Transverse colon (tissue), 4 donors: ENCODE measurements around the gene NAALADL2. TPM values are rescaled to one million over a fixed set of nuclear protein-coding genes. Genes with fewer than 3 reads are reported as not detected.
"Not testable (repeated sequence)": the region's sequence is repeated elsewhere in the genome, so short reads cannot be mapped to it uniquely, and the experiment has no call there.

Experiments used
- DNase-seq: peaks from one replicate; pipeline ENCODE4 v3.0.0-alpha.2; 2019
- H3K27ac ChIP-seq, 4 donors: fragments of 200-600 bp; sonication (generic); 2 replicates each; pipeline ENCODE4 v1.5.1; 2016 to 2018; ENCODE audit warnings: inconsistent platforms in 4 of 4
- H3K27me3 ChIP-seq: fragments of 200-600 bp; sonication (generic); 2 replicates; pipeline ENCODE4 v1.5.1; 2017; ENCODE audit warnings: inconsistent platforms
- H3K36me3 ChIP-seq, 4 donors: fragments of 200-600 bp; sonication (generic); 2 replicates each; pipeline ENCODE4 v1.5.1; 2017 to 2019; ENCODE audit warnings: inconsistent platforms in 4 of 4
- H3K4me1 ChIP-seq, 4 donors: fragments of 200-600 bp; sonication (generic); 2 replicates each; pipeline ENCODE4 v1.5.1; 2017 to 2020; ENCODE audit warnings: inconsistent platforms in 4 of 4
- H3K4me3 ChIP-seq, 4 donors: fragments of 200-600 bp; sonication (generic); 1 replicate in 1 of 4; 2 replicates in 3 of 4; pipeline versions ENCODE4 v1.5.1 to v1.6.1; 2017 to 2019; ENCODE audit warnings: inconsistent platforms in 4 of 4
- H3K9me3 ChIP-seq, 2 donors: fragments of 200-600 bp; sonication (generic); 2 replicates each; pipeline ENCODE4 v1.5.1; 2017 to 2019; ENCODE audit warnings: inconsistent platforms in 2 of 2
- EP300 ChIP-seq: sonication (generic); formaldehyde crosslinking; IDR thresholded peaks from one replicate; pipeline ENCODE4 v1.6.1; 2017; ENCODE audit warnings: antibody characterized with exemption, low read depth
- POLR2A ChIP-seq: fragments of 450-650 bp; IDR thresholded peaks from one replicate; pipeline ENCODE4 v1.6.1; 2016; ENCODE audit warnings: antibody characterized with exemption, mild to moderate bottlenecking, moderate library complexity
- POLR2AphosphoS5 ChIP-seq, 3 donors: sonication (generic); formaldehyde crosslinking; IDR thresholded peaks; one replicate each; pipeline ENCODE4 v1.6.1; 2016; ENCODE audit warnings: antibody characterized with exemption in 3 of 3
- WGBS, 2 donors: methylation state at CpG; one replicate each; pipeline ENCODE4 v1.1.5; 2018; ENCODE audit warnings: low coverage in 1 of 2; 5-methylcytosine and 5-hydroxymethylcytosine counted together
- in situ Hi-C, 4 donors: fragments of 200-750 bp; cut with MboI; loops; one replicate each; pipeline versions ENCODE4 v1.15.0 to v1.15.1; 2017; ENCODE audit warnings: low sequenced_read_pairs in 3 of 4, low pct_ligation_motif_present in 1 of 4, low pct_unique_long_range_greater_than_20kb in 1 of 4
- intact Hi-C: fragments of 100-400 bp; cut with DNase I; formaldehyde crosslinking; loops from one replicate; pipeline ENCODE4 v1.15.1; 2023; ENCODE audit warnings: low total_unique reads
- total RNA-seq, 4 donors: library from RNA; depleted of rRNA; stranded (reverse); fragments of >200 nt; gene quantifications; one replicate each; pipeline ENCODE4 v1.1.0, GENCODE V29; 2016
- TF ChIP-seq, protein P1 (sequence below), 5 experiments: fragments of 200-600 bp in 3 of 5; fragments of 450-650 bp in 2 of 5; sonication (generic) in 3 of 5; IDR thresholded peaks; 1 replicate in 2 of 5; 2 replicates in 3 of 5; pipeline ENCODE4 v1.5.1; 2016 to 2017; ENCODE audit warnings: antibody characterized with exemption in 5 of 5, inconsistent platforms in 3 of 5, mild to moderate bottlenecking in 2 of 5, moderate library complexity in 1 of 5

Gene NAALADL2
- total RNA-seq, 4 donors from 2014 or later = 10.1 to 22.7 (median 15.1) TPM

DNA sequence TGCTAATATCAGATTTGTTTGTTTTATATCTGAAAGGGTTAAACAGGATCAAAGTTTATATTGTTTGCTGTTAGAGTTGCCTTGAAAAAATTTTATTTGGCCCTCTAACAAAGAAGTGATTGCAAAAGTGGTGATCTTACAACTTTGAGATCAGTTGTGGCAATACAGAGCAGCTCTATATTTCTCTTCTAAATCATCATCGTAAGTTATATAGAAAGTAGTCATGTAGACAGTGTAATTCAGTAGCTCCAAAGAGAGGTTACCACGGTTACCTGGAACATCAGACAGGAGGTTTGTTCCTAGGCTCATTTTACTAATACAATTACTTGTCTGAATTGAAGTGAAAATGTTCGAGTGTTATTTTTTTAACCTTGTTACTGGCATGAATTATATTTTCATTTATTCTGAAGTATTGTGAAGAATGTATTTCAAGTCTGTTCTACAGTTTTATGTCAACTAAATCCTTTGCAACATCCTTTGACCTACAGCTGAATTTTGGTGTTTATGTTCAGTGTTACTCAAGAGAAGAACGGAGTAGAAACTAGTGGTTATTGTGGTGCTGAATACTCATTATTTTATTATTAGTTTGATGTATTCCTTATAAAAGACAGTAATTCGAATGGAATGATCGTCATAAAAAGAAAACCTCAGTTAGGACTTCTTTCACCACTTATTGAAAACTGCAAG, 214.2 kb downstream of the NAALADL2 start:
- in situ Hi-C loops = no loop called here
- Histone ChIP-seq H3K4me1 (no peaks in the 10 kb centered on the region), H3K36me3 (no peaks in the 10 kb centered on the region), H3K4me3 (no peak overlapping the region), H3K9me3 (no peaks in the 10 kb centered on the region), H3K27me3 (no peaks in the 10 kb centered on the region), H3K27ac (no peak overlapping the region)
- TF ChIP-seq, protein P1, sequence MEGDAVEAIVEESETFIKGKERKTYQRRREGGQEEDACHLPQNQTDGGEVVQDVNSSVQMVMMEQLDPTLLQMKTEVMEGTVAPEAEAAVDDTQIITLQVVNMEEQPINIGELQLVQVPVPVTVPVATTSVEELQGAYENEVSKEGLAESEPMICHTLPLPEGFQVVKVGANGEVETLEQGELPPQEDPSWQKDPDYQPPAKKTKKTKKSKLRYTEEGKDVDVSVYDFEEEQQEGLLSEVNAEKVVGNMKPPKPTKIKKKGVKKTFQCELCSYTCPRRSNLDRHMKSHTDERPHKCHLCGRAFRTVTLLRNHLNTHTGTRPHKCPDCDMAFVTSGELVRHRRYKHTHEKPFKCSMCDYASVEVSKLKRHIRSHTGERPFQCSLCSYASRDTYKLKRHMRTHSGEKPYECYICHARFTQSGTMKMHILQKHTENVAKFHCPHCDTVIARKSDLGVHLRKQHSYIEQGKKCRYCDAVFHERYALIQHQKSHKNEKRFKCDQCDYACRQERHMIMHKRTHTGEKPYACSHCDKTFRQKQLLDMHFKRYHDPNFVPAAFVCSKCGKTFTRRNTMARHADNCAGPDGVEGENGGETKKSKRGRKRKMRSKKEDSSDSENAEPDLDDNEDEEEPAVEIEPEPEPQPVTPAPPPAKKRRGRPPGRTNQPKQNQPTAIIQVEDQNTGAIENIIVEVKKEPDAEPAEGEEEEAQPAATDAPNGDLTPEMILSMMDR (IDR thresholded peaks at IDR 0.05) = no peak
- TF ChIP-seq POLR2A (no peak), EP300 (no peak), POLR2AphosphoS5 (IDR thresholded peaks at IDR 0.05) (no peak)
- 70 to 75% methylated on average over 6 of the region's 6 CpGs for WGBS, 2 donors
- intact Hi-C loops = no loop called here
- DNase-seq = no peak

DNA sequence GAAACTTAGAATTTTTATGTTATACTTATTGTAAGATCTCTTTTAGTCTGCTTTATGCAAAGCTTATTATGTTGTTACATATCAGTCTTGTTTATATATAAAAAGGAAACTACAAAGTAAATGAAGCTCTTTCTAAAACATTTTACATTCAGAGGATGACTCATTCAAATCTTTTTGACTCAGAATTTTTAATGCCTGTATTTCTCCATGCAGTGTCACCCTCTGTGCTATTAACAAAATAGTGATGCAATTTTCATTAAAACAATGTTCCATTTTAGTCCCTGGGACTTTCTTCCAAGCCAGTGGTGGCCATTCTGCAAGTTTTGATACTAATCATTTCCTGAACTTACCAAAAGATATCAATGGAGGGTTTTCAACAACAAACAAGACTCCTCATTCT, 216.1 kb downstream of the NAALADL2 start:
- DNase-seq = no peak
- Histone ChIP-seq H3K27me3 (no peaks in the 10 kb centered on the region), H3K9me3 (no peaks in the 10 kb centered on the region), H3K36me3 (no peaks in the 10 kb centered on the region), H3K4me3 (no peak overlapping the region), H3K27ac (no peak overlapping the region), H3K4me1 (no peaks in the 10 kb centered on the region)
- in situ Hi-C loops (no loop called here), intact Hi-C loops (no loop called here)
- TF ChIP-seq POLR2A = no peak

DNA sequence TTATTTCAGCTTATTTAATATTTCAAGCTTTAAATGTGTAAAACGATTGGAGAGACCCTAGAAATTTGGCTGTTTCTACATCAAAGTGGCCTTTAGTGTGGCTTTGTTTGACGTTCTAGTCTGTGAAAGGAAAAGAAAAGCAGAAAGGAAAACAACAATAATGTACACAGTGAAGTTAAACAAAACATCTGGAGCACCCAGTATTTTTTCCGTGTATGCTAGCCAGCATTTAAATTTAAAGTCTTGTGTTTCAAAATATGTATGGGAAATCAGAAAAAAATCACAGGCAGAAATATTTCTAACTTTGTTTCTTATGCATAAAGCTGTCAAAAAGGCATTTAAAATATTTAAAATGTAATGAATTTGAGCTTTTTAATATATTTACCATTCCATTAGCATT, 218.1 kb downstream of the NAALADL2 start:
- no peak overlapping the region for H3K27ac ChIP-seq
- intact Hi-C loops = no loop called here
- no peaks in the 10 kb centered on the region for H3K36me3 ChIP-seq
- in situ Hi-C loops = no loop called here
- H3K27me3 ChIP-seq = no peaks in the 10 kb centered on the region
- H3K4me3 ChIP-seq = no peak overlapping the region
- no peak for DNase-seq
- no peak for TF ChIP-seq POLR2A
- TF ChIP-seq, protein P1 (IDR thresholded peaks at IDR 0.05) = no peak
- no peak for TF ChIP-seq EP300
- TF ChIP-seq POLR2AphosphoS5 (IDR thresholded peaks at IDR 0.05) = no peak
- no peaks in the 10 kb centered on the region for H3K9me3 ChIP-seq
- no peaks in the 10 kb centered on the region for H3K4me1 ChIP-seq
- WGBS, 2 donors = 55 to 57% methylated on average over 3 of the region's 3 CpGs

DNA sequence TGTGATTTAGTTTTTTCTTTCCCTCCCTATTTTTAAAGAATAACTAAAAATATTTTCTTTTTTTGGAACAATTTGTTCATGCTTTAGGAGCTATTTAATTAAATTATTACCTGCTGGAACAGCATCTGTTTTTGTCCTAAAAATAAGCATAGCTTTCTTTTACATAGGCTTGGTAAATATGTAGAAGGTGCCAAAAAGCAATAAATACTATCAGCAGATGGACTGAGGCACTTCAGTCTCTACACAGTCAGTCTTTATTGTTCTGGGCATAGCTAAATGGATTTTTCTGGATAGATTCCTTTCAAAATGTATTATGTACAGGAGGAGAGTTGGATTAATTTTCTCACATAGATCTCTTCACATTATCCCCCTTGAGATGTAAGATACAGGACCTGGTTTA, 223.5 kb downstream of the NAALADL2 start:
- H3K9me3 ChIP-seq = no peaks in the 10 kb centered on the region
- TF ChIP-seq, protein P1 (IDR thresholded peaks at IDR 0.05) = no peak
- TF ChIP-seq EP300 = no peak
- no peak for TF ChIP-seq POLR2AphosphoS5 (IDR thresholded peaks at IDR 0.05)
- no peak for TF ChIP-seq POLR2A
- DNase-seq = no peak
- H3K27ac ChIP-seq = no peak overlapping the region
- in situ Hi-C loops (no loop called here), intact Hi-C loops (no loop called here)
- H3K36me3 ChIP-seq = no peaks in the 10 kb centered on the region
- H3K27me3 ChIP-seq = no peaks in the 10 kb centered on the region
- H3K4me3 ChIP-seq = no peak overlapping the region
- H3K4me1 ChIP-seq = no peaks in the 10 kb centered on the region

DNA sequence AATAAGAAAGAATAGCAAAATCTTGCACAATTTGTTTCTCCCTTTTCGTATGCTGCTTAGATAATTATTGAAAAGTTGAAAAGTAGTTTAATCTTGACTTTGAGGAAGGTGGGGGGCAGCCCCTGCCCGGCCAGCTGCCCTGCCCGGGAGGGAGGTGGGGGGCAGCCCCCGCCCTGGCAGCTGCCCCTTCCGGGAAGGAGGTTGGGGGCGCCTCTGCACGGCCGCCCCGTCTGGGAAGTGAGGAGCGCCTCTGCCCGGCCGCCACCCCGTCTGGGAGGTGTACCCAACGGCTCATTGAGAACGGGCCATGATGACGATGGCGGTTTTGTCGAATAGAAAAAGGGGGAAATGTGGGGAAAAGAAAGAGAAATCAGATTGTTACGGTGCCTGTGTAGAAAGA, 228.0 kb downstream of the NAALADL2 start:
- H3K27me3 ChIP-seq, H3K36me3 ChIP-seq, H3K27ac ChIP-seq, DNase-seq, in situ Hi-C loops, H3K4me1 ChIP-seq, H3K4me3 ChIP-seq, intact Hi-C loops, H3K9me3 ChIP-seq: not testable (repeated sequence)
- 91 to 93% methylated on average over 9 to 19 of the region's 19 CpGs for WGBS, 2 donors
